Right lobe of liver (tissue), 6 donors: ENCODE measurements around the gene TRPM5. TPM values are rescaled to one million over a fixed set of nuclear protein-coding genes. Genes with fewer than 3 reads are reported as not detected.

Experiments
- ATAC-seq, 4 donors: fragments of 200-7000 bp; cut with Tn5 transposase; one replicate each; pipeline ENCODE4 v1.9.1; 2020; ENCODE audit warnings: mild to moderate bottlenecking in 4 of 4, moderate library complexity in 4 of 4
- DNase-seq, 3 donors: peaks; one replicate each; pipeline ENCODE4 v3.0.0-alpha.2; 2020
- H3K27ac ChIP-seq, 3 donors: fragments of 200-600 bp; one replicate each; pipeline ENCODE4 v1.8.0; 2022
- H3K27me3 ChIP-seq, 2 donors: fragments of 200-600 bp; one replicate each; pipeline ENCODE4 v1.8.0; 2022
- H3K36me3 ChIP-seq, 4 donors: fragments of 200-600 bp; sonication (generic) in 1 of 4; one replicate each; pipeline versions ENCODE4 v1.5.1 to v1.8.0; 2017 to 2022; ENCODE audit warnings: control low read depth in 1 of 4
- H3K4me1 ChIP-seq, 4 donors: fragments of 200-600 bp; sonication (generic) in 1 of 4; one replicate each; pipeline versions ENCODE4 v1.5.1 to v1.8.0; 2017 to 2022; ENCODE audit warnings: control low read depth in 1 of 4
- H3K4me3 ChIP-seq, 3 donors: fragments of 200-600 bp; one replicate each; pipeline ENCODE4 v1.8.0; 2022
- H3K9me3 ChIP-seq, 4 donors: fragments of 200-600 bp; sonication (generic) in 1 of 4; one replicate each; pipeline versions ENCODE4 v1.5.1 to v1.8.0; 2017 to 2022; ENCODE audit warnings: control low read depth in 1 of 4
- POLR2A ChIP-seq: fragments of 450-650 bp; IDR thresholded peaks from one replicate; pipeline ENCODE4 v1.6.1; 2017; ENCODE audit warnings: antibody characterized with exemption, mild to moderate bottlenecking
- WGBS: methylation state at CpG from one replicate; pipeline ENCODE4 v1.1.6; 2018; ENCODE audit warnings: low coverage, low lambda C conversion rate; ENCODE audit not compliant: insufficient coverage; ENCODE audit errors: missing lambda C conversion rate; 5-methylcytosine and 5-hydroxymethylcytosine counted together
- intact Hi-C, 2 donors: fragments of 100-400 bp; cut with DNase I; formaldehyde crosslinking; loops; one replicate each; pipeline versions ENCODE4 v1.11.2 to v1.14.1; 2022
- total RNA-seq, 6 experiments: library from RNA; depleted of rRNA in 2 of 6; stranded (reverse); fragments of >200 nt in 2 of 6; fragmentation: NEBNext Ultra II Directional in 3 of 6; extraction: Animal tissue kit (Norgen Biotek cat#: 25700) in 3 of 6; gene quantifications; one replicate each; pipeline versions ENCODE4 v1.1.0 to v1.2.4, GENCODE V29; 2016 to 2023
- TF ChIP-seq, protein P1 (sequence below), 4 donors: fragments of 200-600 bp in 3 of 4; fragments of 450-650 bp in 1 of 4; IDR thresholded peaks; one replicate each; pipeline versions ENCODE4 v1.5.1 to v1.8.0; 2016 to 2022; ENCODE audit warnings: antibody characterized with exemption in 4 of 4, mild to moderate bottlenecking in 2 of 4
- donor health status: DM: no; HTN: yes; CAD: no.
- donor health status: DM: no; HTN: no; CAD: no.
- donor health status: DM: no; HTN: no; CAD: no.
- donor health status: DM: no; HTN: yes; CAD: no.
- donor health status: DM: no; HTN: yes; CAD: no.

TRPM5 gene
- total RNA-seq, 6 experiments from 2014 or later, result not detected

- Histone ChIP-seq H3K9me3 (no peaks in the 10 kb centered on the region), H3K4me1 (no peaks in the 10 kb centered on the region), H3K36me3 (no peaks in the 10 kb centered on the region), H3K4me3 (no peak overlapping the region), H3K27me3 (no peaks in the 10 kb centered on the region), H3K27ac (no peak overlapping the region)
- TF ChIP-seq POLR2A, result no peak
- TF ChIP-seq, protein P1, sequence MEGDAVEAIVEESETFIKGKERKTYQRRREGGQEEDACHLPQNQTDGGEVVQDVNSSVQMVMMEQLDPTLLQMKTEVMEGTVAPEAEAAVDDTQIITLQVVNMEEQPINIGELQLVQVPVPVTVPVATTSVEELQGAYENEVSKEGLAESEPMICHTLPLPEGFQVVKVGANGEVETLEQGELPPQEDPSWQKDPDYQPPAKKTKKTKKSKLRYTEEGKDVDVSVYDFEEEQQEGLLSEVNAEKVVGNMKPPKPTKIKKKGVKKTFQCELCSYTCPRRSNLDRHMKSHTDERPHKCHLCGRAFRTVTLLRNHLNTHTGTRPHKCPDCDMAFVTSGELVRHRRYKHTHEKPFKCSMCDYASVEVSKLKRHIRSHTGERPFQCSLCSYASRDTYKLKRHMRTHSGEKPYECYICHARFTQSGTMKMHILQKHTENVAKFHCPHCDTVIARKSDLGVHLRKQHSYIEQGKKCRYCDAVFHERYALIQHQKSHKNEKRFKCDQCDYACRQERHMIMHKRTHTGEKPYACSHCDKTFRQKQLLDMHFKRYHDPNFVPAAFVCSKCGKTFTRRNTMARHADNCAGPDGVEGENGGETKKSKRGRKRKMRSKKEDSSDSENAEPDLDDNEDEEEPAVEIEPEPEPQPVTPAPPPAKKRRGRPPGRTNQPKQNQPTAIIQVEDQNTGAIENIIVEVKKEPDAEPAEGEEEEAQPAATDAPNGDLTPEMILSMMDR (IDR thresholded peaks at IDR 0.05), result no peak
- no peak for ATAC-seq
- DNase-seq, result no peak
- intact Hi-C loops, result loop anchor here in 1 of 2 donors (5.0 kb wide), 1 partner anchor 109 kb away; no protein-coding TSS in a partner anchor
- WGBS, result 76% methylated on average over 14 of the region's 18 CpGs
These were observed 27.5 kb downstream of the TRPM5 start for GRCh38 chr11:2416765-2417164.

GRCh38 chr11:2415601-2416380 lies 28.5 kb downstream of the TRPM5 start:
- intact Hi-C loops, result loop anchor here in 1 of 2 donors (5.0 kb wide), 1 partner anchor 108 kb away; no protein-coding TSS in a partner anchor
- Histone ChIP-seq H3K27ac (no peak overlapping the region), H3K4me3 (no peak overlapping the region), H3K27me3 (no peaks in the 10 kb centered on the region), H3K9me3 (no peaks in the 10 kb centered on the region), H3K4me1 (no peaks in the 10 kb centered on the region), H3K36me3 (no peaks in the 10 kb centered on the region)
- WGBS, result 81% methylated on average over 7 of the region's 34 CpGs
- ATAC-seq, result no peak
- DNase-seq, result no peak
- TF ChIP-seq, protein P1 (IDR thresholded peaks at IDR 0.05), result no peak
- no peak for TF ChIP-seq POLR2A

- no peaks in the 10 kb centered on the region for H3K9me3 ChIP-seq
- no peaks in the 10 kb centered on the region for H3K27me3 ChIP-seq
- DNase-seq, result no peak
- WGBS, result 80% methylated on average over 15 of the region's 28 CpGs
- H3K4me3 ChIP-seq, result no peak overlapping the region
- TF ChIP-seq, protein P1 (IDR thresholded peaks at IDR 0.05), result no peak
- no peak for TF ChIP-seq POLR2A
- no peaks in the 10 kb centered on the region for H3K36me3 ChIP-seq
- no peak overlapping the region for H3K27ac ChIP-seq
- no peak for ATAC-seq
- intact Hi-C loops, result loop anchor here in 1 of 2 donors (5.0 kb wide), 1 partner anchor 108 kb away; no protein-coding TSS in a partner anchor
- H3K4me1 ChIP-seq, result no peaks in the 10 kb centered on the region
These were observed 29.1 kb downstream of the TRPM5 start for GRCh38 chr11:2415171-2415570.

DNA sequence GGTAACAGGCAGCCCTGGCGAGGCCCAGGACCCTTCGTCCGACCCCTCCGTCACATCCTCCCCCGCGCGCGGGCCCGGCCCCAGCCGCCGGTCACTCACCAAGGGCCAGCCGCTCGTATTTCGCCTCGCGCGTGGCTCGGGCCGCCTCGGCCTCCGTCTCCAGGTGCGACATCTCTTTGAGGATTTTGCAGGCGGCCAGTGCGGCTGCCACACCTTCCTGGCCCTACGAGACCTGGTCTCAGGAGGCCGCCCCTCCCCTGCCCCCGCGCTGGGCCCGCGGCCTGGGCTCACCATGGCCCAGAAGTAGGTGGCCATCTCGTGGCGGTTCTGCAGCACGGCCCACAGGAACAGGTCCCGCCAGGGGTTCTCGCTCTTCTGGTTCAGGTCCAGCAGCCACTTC lies 29.7 kb downstream of the TRPM5 start:
- intact Hi-C loops, result loop anchor here in 1 of 2 donors (5.0 kb wide), 1 partner anchor 107 kb away; no protein-coding TSS in a partner anchor
- H3K4me1 ChIP-seq, result no peaks in the 10 kb centered on the region
- no peaks in the 10 kb centered on the region for H3K36me3 ChIP-seq
- WGBS, result 77% methylated on average over 5 of the region's 35 CpGs
- no peaks in the 10 kb centered on the region for H3K9me3 ChIP-seq
- no peaks in the 10 kb centered on the region for H3K27me3 ChIP-seq
- no peak overlapping the region for H3K27ac ChIP-seq
- no peak for TF ChIP-seq POLR2A
- TF ChIP-seq, protein P1 (IDR thresholded peaks at IDR 0.05), result no peak
- ATAC-seq (no peak), DNase-seq (no peak)
- no peak overlapping the region for H3K4me3 ChIP-seq
